IPS-18c (cell line): ENCODE measurements around the gene SESN3.
"Not testable (repeated sequence)": the region's sequence is repeated elsewhere in the genome, so short reads cannot be mapped to it uniquely, and the experiment has no call there.

ENCODE experiments used
- H3K4me3 ChIP-seq: 2 replicates; pipeline ENCODE4 v1.7.0; 2013; ENCODE audit warnings: low read depth, mild to moderate bottlenecking, low read length, moderate library complexity; ENCODE audit not compliant: insufficient read depth
- H3K9me3 ChIP-seq: one replicate; pipeline ENCODE4 v1.6.1; 2013; ENCODE audit warnings: mild to moderate bottlenecking, low read length, moderate library complexity; ENCODE audit not compliant: control insufficient read depth, insufficient read depth

The SESN3 gene

GRCh38 chr11:95231127-95231880 is at the start of gene SESN3:
Gene SESN3, minus strand, starts transcription at chr11:95231202. Its CDS starts 342 bp downstream, at chr11:95230860.
- Histone ChIP-seq H3K9me3 (no peaks in the 10 kb centered on the region), H3K4me3 (peak within 1 kb of the TSS; percentile 67)

GRCh38 chr11:95279921-95280868 is 49.2 kb upstream of the SESN3 start:
- H3K4me3 ChIP-seq: no peak overlapping the region

GRCh38 chr11:95277868-95278267 is 46.9 kb upstream of the SESN3 start:
- Histone ChIP-seq H3K4me3 (no peak overlapping the region), H3K9me3 (no peaks in the 10 kb centered on the region)

More at GRCh38 chr11:95279921-95280868, 49.2 kb upstream of the SESN3 start:
- H3K9me3 ChIP-seq: no peaks in the 10 kb centered on the region

- no peaks in the 10 kb centered on the region for H3K9me3 ChIP-seq
- no peak overlapping the region for H3K4me3 ChIP-seq
Measured at GRCh38 chr11:95276139-95276538, 45.1 kb upstream of the SESN3 start.

- not testable (repeated sequence) for H3K4me3 ChIP-seq, H3K9me3 ChIP-seq
Measured at GRCh38 chr11:95273618-95274017, 42.6 kb upstream of the SESN3 start.

GRCh38 chr11:95269036-95269819 is 38.2 kb upstream of the SESN3 start:
- no peak overlapping the region for H3K4me3 ChIP-seq
- H3K9me3 ChIP-seq: no peaks in the 10 kb centered on the region

GRCh38 chr11:95268391-95268790 is 37.4 kb upstream of the SESN3 start:
- Histone ChIP-seq H3K9me3 (no peaks in the 10 kb centered on the region), H3K4me3 (no peak overlapping the region)

GRCh38 chr11:95267601-95268213 is 36.7 kb upstream of the SESN3 start:
- Histone ChIP-seq H3K9me3 (no peaks in the 10 kb centered on the region), H3K4me3 (no peak overlapping the region)

GRCh38 chr11:95266751-95267374 is 35.9 kb upstream of the SESN3 start:
- H3K4me3 ChIP-seq: no peak overlapping the region
- H3K9me3 ChIP-seq: no peaks in the 10 kb centered on the region

GRCh38 chr11:95264881-95265280 is 33.9 kb upstream of the SESN3 start:
- no peak overlapping the region for H3K4me3 ChIP-seq

GRCh38 chr11:95262994-95263765 is 32.2 kb upstream of the SESN3 start:
- H3K9me3 ChIP-seq: no peaks in the 10 kb centered on the region

More at GRCh38 chr11:95264881-95265280, 33.9 kb upstream of the SESN3 start:
- H3K9me3 ChIP-seq: no peaks in the 10 kb centered on the region

GRCh38 chr11:95257456-95257971 is 26.5 kb upstream of the SESN3 start:
- Histone ChIP-seq H3K4me3 (no peak overlapping the region), H3K9me3 (no peaks in the 10 kb centered on the region)

More at GRCh38 chr11:95262994-95263765, 32.2 kb upstream of the SESN3 start:
- H3K4me3 ChIP-seq: no peak overlapping the region

GRCh38 chr11:95256321-95256779 is 25.3 kb upstream of the SESN3 start:
- no peak overlapping the region for H3K4me3 ChIP-seq
- H3K9me3 ChIP-seq: no peaks in the 10 kb centered on the region

GRCh38 chr11:95255251-95256145 is 24.5 kb upstream of the SESN3 start:
- Histone ChIP-seq H3K9me3 (no peaks in the 10 kb centered on the region), H3K4me3 (no peak overlapping the region)

- Histone ChIP-seq H3K9me3 (no peaks in the 10 kb centered on the region), H3K4me3 (no peak overlapping the region)
Measured at GRCh38 chr11:95254716-95255115, 23.7 kb upstream of the SESN3 start.
